ENCODE measurements around the gene GSG1L. TPM values are rescaled to one million over a fixed set of nuclear protein-coding genes. Genes with fewer than 3 reads are reported as not detected.

GSG1L gene
- total RNA-seq, 1 experiment from 2014 or later: not detected

DNA sequence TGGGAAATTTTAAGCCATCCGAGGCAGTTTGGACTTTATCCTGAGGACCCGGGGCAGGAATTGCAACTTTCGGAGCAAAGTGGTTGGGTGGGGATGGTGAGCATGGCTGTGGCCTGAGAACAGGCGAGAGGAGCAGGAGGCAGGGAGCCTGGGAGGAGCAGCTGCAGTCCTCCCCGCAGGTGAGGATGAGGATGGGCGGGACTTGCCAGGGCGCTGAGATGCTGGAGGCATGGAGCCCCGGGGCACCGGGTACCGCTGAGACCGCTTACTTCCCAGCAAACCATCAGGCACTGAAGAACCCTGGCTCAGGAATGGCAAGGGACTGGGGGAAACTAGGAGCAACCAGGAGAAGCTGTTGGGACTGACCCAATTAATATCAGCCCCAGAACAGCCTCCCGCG lies 210.8 kb downstream of the GSG1L start:
- DNase-seq (ENCODE audit: low read depth): no peak

DNA sequence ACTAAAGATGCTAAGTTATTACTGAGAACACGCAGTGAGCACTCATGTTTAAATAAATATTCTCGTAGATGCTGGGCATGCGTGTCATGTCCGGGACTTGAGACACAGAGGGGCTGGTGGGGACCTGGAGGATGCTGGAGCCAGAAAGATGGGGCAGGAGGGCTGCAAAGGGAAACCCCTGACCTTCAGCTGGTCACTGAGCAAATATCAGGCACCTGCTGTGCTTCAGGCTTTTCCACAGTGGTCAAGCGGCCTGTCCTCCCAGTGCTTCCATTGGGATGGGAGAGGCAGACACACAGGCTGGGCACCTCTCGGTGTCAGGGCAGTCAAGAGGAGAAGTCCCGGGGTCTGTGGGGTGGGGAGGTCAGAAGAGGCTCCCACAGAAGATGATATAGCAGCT lies 211.4 kb downstream of the GSG1L start:
- DNase-seq (ENCODE audit: low read depth): no peak

- no peak for DNase-seq (ENCODE audit: low read depth)
Measured at GRCh38 chr16:27851586-27851985, 211.9 kb downstream of the GSG1L start.

- no peak for DNase-seq (ENCODE audit: low read depth)
Measured at GRCh38 chr16:27849621-27850020, 213.9 kb downstream of the GSG1L start.

GRCh38 chr16:27847030-27847550 lies 216.4 kb downstream of the GSG1L start:
- DNase-seq (ENCODE audit: low read depth): peak; percentile 79

- DNase-seq (ENCODE audit: low read depth): no peak
Measured at GRCh38 chr16:27844826-27845225, 218.7 kb downstream of the GSG1L start.

- peak; percentile 52 for DNase-seq (ENCODE audit: low read depth)
Measured at GRCh38 chr16:27843800-27844199, 219.7 kb downstream of the GSG1L start.

DNA sequence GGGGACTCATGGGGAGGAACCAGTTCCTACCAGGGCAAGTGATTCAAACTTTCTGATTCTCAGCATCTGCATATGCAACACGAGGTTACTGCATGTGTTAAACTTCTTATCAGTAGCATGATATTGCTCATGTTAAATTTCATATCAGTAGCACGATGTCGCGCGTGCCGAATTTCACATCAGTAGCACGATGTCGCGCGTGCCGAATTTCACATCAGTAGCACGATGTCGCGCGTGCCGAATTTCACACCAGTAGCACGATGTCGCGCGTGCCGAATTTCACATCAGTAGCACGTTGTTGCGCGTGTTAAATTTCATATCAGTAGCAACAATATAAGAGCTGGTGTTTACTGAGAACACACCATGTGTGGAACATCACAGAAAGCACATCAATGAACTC lies 221.6 kb downstream of the GSG1L start:
- DNase-seq (ENCODE audit: low read depth): no peak

- DNase-seq (ENCODE audit: low read depth): no peak
Measured at GRCh38 chr16:27841061-27841801, 222.3 kb downstream of the GSG1L start.

GRCh38 chr16:27840311-27841060 lies 223.0 kb downstream of the GSG1L start:
- no peak for DNase-seq (ENCODE audit: low read depth)

DNA sequence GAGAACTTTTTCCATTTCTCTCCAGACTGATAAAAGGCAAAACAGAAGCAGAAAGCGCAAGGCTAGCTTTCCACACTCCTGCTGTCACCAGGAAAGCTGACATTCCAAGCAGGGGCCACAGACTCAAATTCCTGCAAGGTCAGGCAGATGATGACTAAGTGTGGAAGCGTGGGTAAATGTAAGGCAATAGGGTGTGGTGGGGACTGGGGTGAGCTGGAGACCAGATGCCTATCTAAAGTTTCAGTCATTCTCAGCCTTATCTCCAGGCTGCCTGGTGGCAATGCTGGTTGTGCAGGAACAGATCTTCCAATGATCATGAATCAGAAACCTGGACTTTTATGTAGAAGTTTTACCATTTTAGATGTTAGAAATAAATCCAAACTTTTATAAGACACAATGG lies 224.1 kb downstream of the GSG1L start:
- peak; percentile 63 for DNase-seq (ENCODE audit: low read depth)

- DNase-seq (ENCODE audit: low read depth): peak; percentile 74
Measured at GRCh38 chr16:27838536-27839175, 224.9 kb downstream of the GSG1L start.

GRCh38 chr16:27829975-27830374 lies 233.5 kb downstream of the GSG1L start:
- no peak for DNase-seq (ENCODE audit: low read depth)

DNA sequence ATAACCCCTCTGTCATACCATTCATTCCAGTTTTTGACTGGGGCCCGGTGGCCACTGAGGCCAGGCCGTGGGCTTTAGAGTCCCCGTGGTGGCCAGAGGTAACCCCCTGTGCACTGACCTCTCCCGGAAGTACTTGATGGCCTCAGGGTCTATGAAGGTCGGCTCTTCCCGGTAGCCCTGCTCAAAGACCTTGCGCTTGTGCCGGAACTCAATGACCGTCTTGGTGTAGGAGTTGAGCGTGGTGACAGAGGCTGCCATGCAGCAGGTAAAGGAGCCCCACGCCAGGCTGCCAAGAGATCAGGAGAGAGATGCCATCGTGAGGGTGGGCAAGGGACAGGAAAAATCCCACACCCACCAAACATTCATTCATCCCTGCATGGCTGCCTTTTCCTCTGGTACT lies 234.8 kb downstream of the GSG1L start:
- DNase-seq (ENCODE audit: low read depth): no peak

DNA sequence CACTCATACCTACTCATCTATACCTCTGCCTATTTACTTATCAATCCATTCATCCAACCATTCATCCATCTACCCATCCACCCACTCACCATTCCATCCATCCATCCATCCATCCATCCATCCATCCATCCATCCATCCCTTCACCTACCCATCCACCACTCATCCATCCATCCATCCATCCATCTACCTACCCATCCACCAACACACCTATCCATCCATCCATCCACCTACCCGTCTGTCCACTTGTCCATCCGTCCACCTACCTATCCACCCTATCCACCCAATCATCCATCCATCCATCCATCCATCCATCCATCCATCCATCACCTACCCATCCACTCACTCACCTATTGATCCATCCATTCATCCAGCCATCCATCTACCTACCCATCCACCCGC lies 235.7 kb downstream of the GSG1L start:
- no peak for DNase-seq (ENCODE audit: low read depth)

DNA sequence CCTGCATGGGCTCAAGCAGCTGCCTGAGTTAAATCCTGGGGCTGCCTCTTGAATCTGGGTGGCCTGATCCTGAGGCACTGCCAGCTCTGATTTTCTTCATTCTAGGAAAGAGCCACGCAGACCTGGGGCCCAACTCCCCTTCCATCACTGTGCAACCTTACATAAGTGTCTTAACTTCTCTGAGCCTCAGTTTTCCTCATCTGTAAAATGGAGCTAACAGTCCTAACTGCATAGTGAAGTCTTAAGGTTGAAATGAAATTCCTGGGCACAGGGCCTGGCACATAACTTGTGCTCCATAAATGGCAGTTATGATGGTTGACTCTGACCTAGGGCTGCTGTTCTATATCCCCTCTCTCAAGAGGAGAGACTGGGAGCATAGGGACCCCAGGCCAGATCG lies 236.6 kb downstream of the GSG1L start:
- DNase-seq (ENCODE audit: low read depth): no peak

DNA sequence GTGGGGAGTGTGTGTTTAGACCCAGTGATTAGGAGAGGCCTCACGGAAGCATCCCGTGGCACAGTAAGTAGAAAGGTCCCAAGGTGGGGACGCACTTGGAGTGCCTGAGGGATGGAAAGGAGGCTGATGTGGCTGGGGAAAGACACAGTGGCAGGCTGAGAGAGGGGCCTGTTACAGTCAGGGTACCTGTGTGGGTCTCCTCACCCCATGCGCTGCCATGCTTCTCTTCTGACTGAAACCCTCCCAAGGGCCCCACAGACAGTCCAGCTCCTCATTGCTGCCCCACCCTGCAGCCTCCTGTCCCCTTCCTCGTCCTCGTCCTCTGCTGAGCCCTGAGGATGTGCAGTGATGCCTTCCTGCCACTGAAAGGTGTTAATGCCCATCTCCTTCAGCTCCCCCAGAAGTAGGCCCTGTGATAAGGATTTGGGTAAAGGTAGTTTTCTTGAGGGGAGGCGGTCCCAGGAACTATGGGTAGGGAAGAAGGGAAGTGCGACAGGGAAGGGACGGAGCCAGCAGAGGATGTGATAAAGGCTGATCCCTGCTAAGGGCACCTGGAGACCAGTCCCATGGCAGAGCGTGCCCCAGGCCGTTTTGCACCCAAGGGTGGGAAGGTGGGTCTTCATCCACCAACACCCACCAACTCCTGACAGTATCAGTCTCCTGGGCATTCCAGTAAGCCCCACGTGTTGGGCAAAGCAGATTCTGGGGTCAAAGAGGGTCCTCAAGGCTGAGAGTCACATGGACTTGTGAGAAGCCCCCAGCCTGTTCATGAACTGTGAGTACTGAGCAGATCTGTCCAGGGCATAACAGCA lies 237.2 kb downstream of the GSG1L start:
- no peak for DNase-seq (ENCODE audit: low read depth)

- no peak for DNase-seq (ENCODE audit: low read depth)
Measured at GRCh38 chr16:27824786-27825185, 238.7 kb downstream of the GSG1L start.

GRCh38 chr16:27824006-27824405 lies 239.5 kb downstream of the GSG1L start:
- no peak for DNase-seq (ENCODE audit: low read depth)

DNA sequence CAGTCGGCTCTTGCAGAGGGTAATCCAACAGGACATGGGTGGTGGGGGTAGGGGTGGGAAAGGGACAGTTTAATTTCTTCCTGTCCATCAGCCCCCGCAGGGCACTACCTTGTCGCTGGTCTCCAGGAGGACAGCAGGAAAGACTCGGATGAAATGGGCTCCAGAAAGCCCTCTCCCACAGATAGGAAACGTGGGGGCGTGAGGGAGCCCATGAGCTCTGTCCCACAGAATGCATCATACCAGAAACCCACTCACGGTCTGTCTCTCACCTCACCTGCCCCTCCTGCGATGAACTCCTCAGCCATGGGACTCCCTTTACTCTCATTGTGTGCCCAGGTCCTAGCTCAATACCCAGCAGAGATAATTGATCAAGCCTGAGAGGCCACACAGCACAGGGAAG lies 240.1 kb downstream of the GSG1L start:
- DNase-seq (ENCODE audit: low read depth): no peak

DNA sequence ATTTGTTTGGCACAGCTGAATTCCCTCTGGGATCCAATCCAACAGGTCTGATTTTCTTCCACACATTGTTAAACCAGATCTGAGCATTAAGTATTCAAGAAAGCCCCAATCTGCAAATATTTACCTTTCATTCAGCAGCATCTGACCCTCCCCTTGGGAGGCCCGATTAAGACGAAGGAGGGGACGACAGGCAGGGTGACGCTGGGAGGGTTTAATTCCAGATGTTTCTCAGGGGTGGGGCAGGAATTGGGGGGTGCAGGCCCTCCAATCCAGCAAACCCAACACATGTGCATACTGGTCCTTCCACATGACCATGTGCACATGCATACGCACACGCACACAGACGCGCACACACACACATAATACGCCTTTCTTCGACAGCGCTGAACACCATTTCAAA lies 240.5 kb downstream of the GSG1L start:
- DNase-seq (ENCODE audit: low read depth): no peak

GRCh38 chr16:27822529-27822928 lies 241.0 kb downstream of the GSG1L start:
- DNase-seq (ENCODE audit: low read depth): no peak
